Left lobe of liver (tissue), 2 donors: ENCODE data around the gene FBXL5. TPM values are rescaled to one million over a fixed set of nuclear protein-coding genes. Genes with fewer than 3 reads are reported as not detected.
A peak's percentile ranks its signal among the peaks of the same experiment; 100 is the strongest.
"Not testable (repeated sequence)": the region's sequence is repeated elsewhere in the genome, so short reads cannot be mapped to it uniquely, and the experiment has no call there.

ENCODE experiments used
- ATAC-seq: fragments of 200-7000 bp; cut with Tn5 transposase; one replicate; pipeline ENCODE4 v1.9.1; 2020; ENCODE audit warnings: mild to moderate bottlenecking, moderate library complexity
- DNase-seq: peaks from one replicate; pipeline ENCODE4 v3.0.0-alpha.2; 2020; ENCODE audit warnings: low spot score
- total RNA-seq: library from RNA; stranded (reverse); gene quantifications from one replicate; pipeline ENCODE4 v1.2.1, GENCODE V29; 2021
- donor health status: DM: no; HTN: no; CAD: no; lungs with moderate emphysema.
- donor health status: DM: no; HTN: yes; CAD: no.

The FBXL5 gene
- total RNA-seq, 1 donor from 2014 or later = 38.9 TPM

GRCh38 chr4:15652191-15652590, 3.0 kb downstream of the FBXL5 start:
- ATAC-seq (no peak), DNase-seq (no peak)

- DNase-seq (no peak), ATAC-seq (no peak)
Observed at GRCh38 chr4:15651676-15652075, 3.5 kb downstream of the FBXL5 start.

GRCh38 chr4:15649914-15650545, 5.1 kb downstream of the FBXL5 start:
- DNase-seq (no peak), ATAC-seq (peak; percentile 79)

- DNase-seq (no peak), ATAC-seq (no peak)
Observed at GRCh38 chr4:15648600-15648999, 6.6 kb downstream of the FBXL5 start.

GRCh38 chr4:15638418-15638817, 16.7 kb downstream of the FBXL5 start:
- ATAC-seq (no peak), DNase-seq (no peak)

- no peak for ATAC-seq
- DNase-seq = no peak
Observed at GRCh38 chr4:15636818-15637217, 18.3 kb downstream of the FBXL5 start.

- DNase-seq, ATAC-seq: not testable (repeated sequence)
Observed at GRCh38 chr4:15617407-15617806, 37.8 kb downstream of the FBXL5 start.

GRCh38 chr4:15614891-15615290, 40.3 kb downstream of the FBXL5 start:
- not testable (repeated sequence) for ATAC-seq, DNase-seq

GRCh38 chr4:15612136-15612535, 43.0 kb downstream of the FBXL5 start:
- ATAC-seq = no peak

GRCh38 chr4:15610855-15611254, 44.3 kb downstream of the FBXL5 start:
- DNase-seq = no peak
- no peak for ATAC-seq

More at GRCh38 chr4:15612136-15612535, 43.0 kb downstream of the FBXL5 start:
- no peak for DNase-seq

- ATAC-seq (peak; percentile 91), DNase-seq (no peak)
Observed at GRCh38 chr4:15605537-15605936, 49.6 kb downstream of the FBXL5 start.

GRCh38 chr4:15601862-15602261, 53.3 kb downstream of the FBXL5 start:
- DNase-seq = no peak
- ATAC-seq = no peak

GRCh38 chr4:15600176-15600575, 55.0 kb downstream of the FBXL5 start:
- no peak for ATAC-seq
- DNase-seq = no peak

- ATAC-seq = no peak
- DNase-seq = no peak
Observed at GRCh38 chr4:15598644-15599043, 56.5 kb downstream of the FBXL5 start.

- no peak for DNase-seq
Observed at GRCh38 chr4:15592799-15593198, 62.4 kb downstream of the FBXL5 start.

GRCh38 chr4:15587649-15588048, 67.5 kb downstream of the FBXL5 start:
- DNase-seq (no peak), ATAC-seq (peak; percentile 61)

More at GRCh38 chr4:15592799-15593198, 62.4 kb downstream of the FBXL5 start:
- ATAC-seq = no peak

- ATAC-seq = peak; percentile 47
- DNase-seq = no peak
Observed at GRCh38 chr4:15586066-15586465, 69.1 kb downstream of the FBXL5 start.

- ATAC-seq = no peak
- no peak for DNase-seq
Observed at GRCh38 chr4:15585331-15585730, 69.8 kb downstream of the FBXL5 start.

- DNase-seq = no peak
- no peak for ATAC-seq
Observed at GRCh38 chr4:15584785-15585184, 70.4 kb downstream of the FBXL5 start.

- ATAC-seq (no peak), DNase-seq (no peak)
Observed at GRCh38 chr4:15577508-15577907, 77.6 kb downstream of the FBXL5 start.

- no peak for DNase-seq
- no peak for ATAC-seq
Observed at GRCh38 chr4:15575966-15576365, 79.2 kb downstream of the FBXL5 start.

- no peak for DNase-seq
- ATAC-seq = no peak
Observed at GRCh38 chr4:15569746-15570145, 85.4 kb downstream of the FBXL5 start.

- ATAC-seq (no peak), DNase-seq (no peak)
Observed at GRCh38 chr4:15568821-15569220, 86.3 kb downstream of the FBXL5 start.
